Neuronal stem cell (in vitro differentiated cells): ENCODE data around the gene WWOX.

Experiments used
- DNase-seq: peaks from one replicate; pipeline ENCODE4 v3.0.0-alpha.2; 2013; ENCODE audit warnings: low spot score
- H2AFZ ChIP-seq: one replicate; pipeline ENCODE4 v1.6.1; 2013; ENCODE audit warnings: mild to moderate bottlenecking, low read length, inconsistent platforms
- H2AK5ac ChIP-seq: 2 replicates; pipeline ENCODE4 v1.6.1; 2013; ENCODE audit warnings: low read depth, mild to moderate bottlenecking, inconsistent platforms, low read length, moderate library complexity, mixed read lengths
- H2BK120ac ChIP-seq: 2 replicates; pipeline ENCODE4 v1.6.1; 2013; ENCODE audit warnings: low read depth, mild to moderate bottlenecking, inconsistent platforms, low read length, moderate library complexity, mixed read lengths
- H2BK12ac ChIP-seq: one replicate; pipeline ENCODE4 v1.6.1; 2013; ENCODE audit warnings: low read length, inconsistent platforms
- H2BK15ac ChIP-seq: 2 replicates; pipeline ENCODE4 v1.6.1; 2013; ENCODE audit warnings: mild to moderate bottlenecking, low read length, inconsistent platforms, mixed read lengths
- H2BK5ac ChIP-seq: one replicate; pipeline ENCODE4 v1.6.1; 2013; ENCODE audit warnings: inconsistent platforms, mild to moderate bottlenecking, low read length, moderate library complexity
- H3K14ac ChIP-seq: one replicate; pipeline ENCODE4 v1.6.1; 2013; ENCODE audit warnings: low read length, inconsistent platforms
- H3K18ac ChIP-seq: 2 replicates; pipeline ENCODE4 v1.6.1; 2013; ENCODE audit warnings: low read length, inconsistent platforms
- H3K23ac ChIP-seq: 2 replicates; pipeline ENCODE4 v1.6.1; 2013; ENCODE audit warnings: low read depth, mild to moderate bottlenecking, mixed read lengths, low read length, inconsistent platforms; ENCODE audit not compliant: poor library complexity
- H3K27ac ChIP-seq: replicated peaks from 3 replicates; pipeline ENCODE4 v1.5.1; 2013; ENCODE audit warnings: low read length, inconsistent platforms
- H3K27me3 ChIP-seq, 3 experiments: 2 replicates each; pipeline ENCODE4 v1.6.1; 2013; ENCODE audit warnings: low read length in 3 of 3, mild to moderate bottlenecking in 2 of 3, inconsistent platforms in 1 of 3, low read depth in 1 of 3, mixed read lengths in 1 of 3, moderate library complexity in 1 of 3; ENCODE audit not compliant: control insufficient read depth in 3 of 3, insufficient read depth in 3 of 3
- H3K36me3 ChIP-seq, 2 donors: replicated peaks in 1 of 2; 2 replicates each; pipeline ENCODE4 v1.6.1; 2013; ENCODE audit warnings: low read length in 2 of 2; ENCODE audit not compliant: control insufficient read depth in 2 of 2, insufficient read depth in 2 of 2
- H3K4ac ChIP-seq: 2 replicates; pipeline ENCODE4 v1.6.1; 2013; ENCODE audit warnings: inconsistent platforms, mild to moderate bottlenecking, low read length, moderate library complexity
- H3K4me1 ChIP-seq, 2 donors: 1 replicate in 1 of 2; 2 replicates in 1 of 2; pipeline ENCODE4 v1.6.1; 2013; ENCODE audit warnings: low read length in 2 of 2, low read depth in 1 of 2; ENCODE audit not compliant: control insufficient read depth in 2 of 2, insufficient read depth in 1 of 2
- H3K4me2 ChIP-seq: one replicate; pipeline ENCODE4 v1.6.1; 2013; ENCODE audit warnings: mild to moderate bottlenecking, low read length, inconsistent platforms; ENCODE audit not compliant: insufficient read depth, poor library complexity, severe bottlenecking
- H3K4me3 ChIP-seq, 2 donors: 2 replicates each; pipeline ENCODE4 v1.5.1; 2013; ENCODE audit warnings: low read length in 2 of 2, mild to moderate bottlenecking in 2 of 2, inconsistent platforms in 1 of 2, moderate library complexity in 1 of 2
- H3K79me1 ChIP-seq: one replicate; pipeline ENCODE4 v1.6.1; 2013; ENCODE audit warnings: low read depth, mild to moderate bottlenecking, inconsistent platforms, low read length, moderate library complexity
- H3K9ac ChIP-seq: one replicate; pipeline ENCODE4 v1.6.1; 2013; ENCODE audit warnings: mild to moderate bottlenecking, low read depth, low read length, inconsistent platforms; ENCODE audit not compliant: poor library complexity
- H3K9me3 ChIP-seq, 2 donors: replicated peaks in 1 of 2; 2 replicates each; pipeline versions ENCODE3 to v1.6.1; 2013; ENCODE audit warnings: low read length in 2 of 2, mild to moderate bottlenecking in 2 of 2, inconsistent platforms in 1 of 2, low read depth in 1 of 2, mixed read lengths in 1 of 2, moderate library complexity in 1 of 2; ENCODE audit not compliant: control insufficient read depth in 2 of 2, insufficient read depth in 1 of 2
- H4K8ac ChIP-seq: one replicate; pipeline ENCODE4 v1.6.1; 2013; ENCODE audit warnings: low read depth, mild to moderate bottlenecking, inconsistent platforms, low read length, moderate library complexity
- H4K91ac ChIP-seq: one replicate; pipeline ENCODE4 v1.6.1; 2013; ENCODE audit warnings: low read length, low read depth, mild to moderate bottlenecking, inconsistent platforms; ENCODE audit not compliant: poor library complexity
- WGBS, 2 donors: extraction: QIAGEN DNeasy Blood & Tissue Kit; methylation state at CpG; one replicate each; pipeline ENCODE4 v1.1.7; 2013; ENCODE audit warnings: missing lambda C conversion rate in 2 of 2, mixed read lengths in 1 of 2; ENCODE audit not compliant: insufficient read length in 2 of 2, insufficient replicate concordance in 1 of 2; ENCODE audit errors: extremely low coverage in 2 of 2; 5-methylcytosine and 5-hydroxymethylcytosine counted together

Gene WWOX

DNA sequence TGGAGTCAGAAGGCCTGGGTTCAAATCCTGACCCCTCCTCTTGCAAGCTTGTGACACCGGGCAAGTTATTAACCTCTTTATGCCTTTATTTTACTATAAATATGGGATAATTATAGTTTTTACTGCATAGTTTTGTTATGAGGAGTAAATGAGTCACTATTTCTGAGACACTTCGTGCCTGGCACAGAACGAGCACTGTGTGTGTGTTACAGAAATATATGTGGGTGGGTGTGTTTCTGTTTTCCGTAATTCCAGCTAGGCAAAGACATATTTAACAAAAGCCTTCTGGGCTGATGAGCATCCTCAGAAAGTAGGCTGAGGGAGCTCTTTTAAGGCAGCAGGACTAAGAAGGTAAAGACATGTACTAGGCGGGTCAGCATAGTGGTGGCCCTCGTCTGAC is 1083.2 kb downstream of the WWOX start:
- no peaks in the 10 kb centered on the region for H3K27me3 ChIP-seq
- H3K4me1 ChIP-seq, result peaks cover 9 to 11% of the 10 kb centered on the region in 2 donors
- H3K4ac ChIP-seq, result no peak overlapping the region
- no peak overlapping the region for H3K4me2 ChIP-seq
- H3K27ac ChIP-seq, result no peak overlapping the region
- H4K91ac ChIP-seq, result no peak overlapping the region
- H3K9me3 ChIP-seq, result peaks cover 0 to 7% of the 10 kb centered on the region in 2 donors
- H3K9ac ChIP-seq, result no peak overlapping the region
- H3K79me1 ChIP-seq, result no peaks in the 10 kb centered on the region
- H3K23ac ChIP-seq, result no peak overlapping the region
- no peak overlapping the region for H2BK120ac ChIP-seq
- H2AFZ ChIP-seq, result no peak overlapping the region
- no peak overlapping the region for H2BK5ac ChIP-seq
- no peak overlapping the region for H2BK15ac ChIP-seq
- H4K8ac ChIP-seq, result no peak overlapping the region
- no peaks in the 10 kb centered on the region for H3K36me3 ChIP-seq
- no peak overlapping the region for H3K18ac ChIP-seq
- WGBS, 2 donors, result no CpG with 5 or more reads among the region's 6 CpGs
- H3K14ac ChIP-seq, result no peak overlapping the region
- H3K4me3 ChIP-seq, result no peak overlapping the region
- H2BK12ac ChIP-seq, result no peak overlapping the region
- DNase-seq, result no peak
- H2AK5ac ChIP-seq, result no peak overlapping the region

DNA sequence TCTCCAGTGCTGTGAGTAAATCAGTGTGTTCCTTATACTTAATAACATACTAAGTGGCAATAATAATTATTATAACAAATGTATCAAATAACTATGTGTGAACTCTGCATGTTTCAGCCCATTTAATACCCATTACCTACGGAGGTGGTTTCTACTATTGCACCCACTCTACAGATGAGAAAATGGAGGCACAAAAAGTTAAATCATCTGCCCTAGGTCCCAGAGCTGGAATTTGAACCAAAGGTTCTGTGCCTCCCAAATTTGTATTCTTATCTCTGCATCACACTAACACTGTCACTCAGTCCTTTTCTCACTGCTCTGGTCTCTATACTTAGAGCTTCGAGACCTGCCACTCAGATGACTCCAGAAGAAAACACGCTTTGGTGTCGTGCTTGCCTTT is 1084.1 kb downstream of the WWOX start:
- Histone ChIP-seq H3K4me3 (no peak overlapping the region), H4K8ac (no peak overlapping the region), H3K9me3 (peaks cover 3 to 12% of the 10 kb centered on the region in 2 donors), H3K23ac (no peak overlapping the region), H3K18ac (no peak overlapping the region), H3K14ac (no peak overlapping the region), H3K4me2 (no peak overlapping the region), H4K91ac (no peak overlapping the region), H2BK15ac (no peak overlapping the region), H2AK5ac (no peak overlapping the region), H3K4ac (no peak overlapping the region), H3K4me1 (peaks cover 9 to 11% of the 10 kb centered on the region in 2 donors), H2BK120ac (no peak overlapping the region), H3K79me1 (no peaks in the 10 kb centered on the region), H2BK12ac (no peak overlapping the region), H2BK5ac (no peak overlapping the region), H3K27me3 (no peaks in the 10 kb centered on the region), H3K27ac (no peak overlapping the region), H2AFZ (no peak overlapping the region), H3K9ac (no peak overlapping the region), H3K36me3 (no peaks in the 10 kb centered on the region)
- DNase-seq, result no peak
- WGBS, 2 donors, result no CpG with 5 or more reads among the region's 4 CpGs

DNA sequence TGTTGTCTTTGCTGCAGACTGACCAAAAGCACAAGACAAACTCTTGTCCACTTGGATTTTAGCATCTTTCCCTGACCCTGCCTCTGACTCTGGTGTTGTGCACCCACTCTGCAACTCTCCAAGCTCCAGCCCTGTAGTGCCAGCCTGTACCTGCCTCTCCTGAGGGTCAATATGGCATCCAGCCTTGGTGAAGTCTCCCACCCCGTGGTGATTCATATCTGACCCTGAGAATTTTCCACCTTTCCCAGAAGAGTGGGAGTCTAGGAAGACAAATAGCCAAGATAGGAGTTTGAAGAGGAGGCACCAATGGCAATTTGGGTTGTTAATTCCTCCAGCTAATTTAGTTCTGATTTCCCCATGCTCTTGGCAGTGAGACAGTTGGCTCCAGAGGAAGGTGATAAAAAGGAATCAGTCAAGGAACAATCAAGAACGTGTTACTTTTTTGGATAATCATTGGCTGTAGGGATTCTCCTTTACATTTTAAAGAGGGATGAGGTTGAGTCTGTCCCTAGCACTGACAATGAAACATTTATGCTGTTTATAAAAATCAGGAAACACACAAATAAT is 1085.1 kb downstream of the WWOX start:
- H2BK12ac ChIP-seq, result no peak overlapping the region
- DNase-seq, result no peak
- no peak overlapping the region for H2AFZ ChIP-seq
- peaks cover 9 to 11% of the 10 kb centered on the region in 2 donors for H3K4me1 ChIP-seq
- H3K14ac ChIP-seq, result no peak overlapping the region
- WGBS, 2 donors, result no CpG with 5 or more reads among the region's 2 CpGs
- no peak overlapping the region for H3K18ac ChIP-seq
- no peak overlapping the region for H2BK120ac ChIP-seq
- H3K27me3 ChIP-seq, result no peaks in the 10 kb centered on the region
- no peak overlapping the region for H3K9ac ChIP-seq
- H3K23ac ChIP-seq, result no peak overlapping the region
- no peak overlapping the region for H2BK15ac ChIP-seq
- H3K9me3 ChIP-seq, result peaks cover 3 to 14% of the 10 kb centered on the region in 2 donors
- no peak overlapping the region for H2AK5ac ChIP-seq
- no peak overlapping the region for H3K4ac ChIP-seq
- H3K4me2 ChIP-seq, result no peak overlapping the region
- H4K91ac ChIP-seq, result no peak overlapping the region
- H3K4me3 ChIP-seq, result no peak overlapping the region
- H4K8ac ChIP-seq, result no peak overlapping the region
- H3K27ac ChIP-seq, result no peak overlapping the region
- no peaks in the 10 kb centered on the region for H3K79me1 ChIP-seq
- no peaks in the 10 kb centered on the region for H3K36me3 ChIP-seq
- H2BK5ac ChIP-seq, result no peak overlapping the region

DNA sequence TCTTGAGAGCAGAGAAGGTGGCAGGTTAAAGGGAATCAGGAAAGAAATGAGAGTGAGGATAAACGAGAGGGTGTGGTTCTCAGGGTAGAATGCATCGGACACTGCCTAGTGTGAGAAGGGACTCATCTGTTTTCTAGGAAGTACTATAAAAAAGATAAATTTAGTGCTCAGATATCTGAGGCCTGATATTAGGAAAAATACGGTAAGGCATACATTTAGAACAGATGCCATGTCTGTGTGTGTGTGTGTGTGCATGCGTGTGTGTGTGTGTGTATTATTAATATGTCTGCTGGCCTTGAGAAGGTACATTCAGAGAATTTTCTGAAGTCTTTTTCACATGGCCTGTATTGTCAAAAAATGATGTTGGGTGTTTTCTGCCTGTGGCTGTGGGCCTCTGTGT is 1086.3 kb downstream of the WWOX start:
- Histone ChIP-seq H3K4me1 (peaks cover 9 to 11% of the 10 kb centered on the region in 2 donors), H3K9ac (no peak overlapping the region), H4K91ac (no peak overlapping the region), H3K79me1 (no peaks in the 10 kb centered on the region), H3K27me3 (no peaks in the 10 kb centered on the region), H2AK5ac (no peak overlapping the region), H3K4ac (no peak overlapping the region), H2AFZ (peak overlapping the region; percentile 15), H3K14ac (no peak overlapping the region), H2BK12ac (no peak overlapping the region), H3K23ac (no peak overlapping the region), H3K4me3 (no peak overlapping the region), H4K8ac (no peak overlapping the region), H3K18ac (no peak overlapping the region), H3K9me3 (peaks cover 3 to 13% of the 10 kb centered on the region in 2 donors), H2BK15ac (no peak overlapping the region), H2BK5ac (no peak overlapping the region), H2BK120ac (no peak overlapping the region), H3K36me3 (no peaks in the 10 kb centered on the region), H3K27ac (no peak overlapping the region), H3K4me2 (no peak overlapping the region)
- WGBS, 2 donors, result no CpG with 5 or more reads among the region's 4 CpGs
- DNase-seq, result no peak
